ENCODE measurements around the gene TRIM26.
"Not testable (repeated sequence)": the region's sequence is repeated elsewhere in the genome, so short reads cannot be mapped to it uniquely, and the experiment has no call there.

- not testable (repeated sequence) for TF ChIP-seq CTCF (IDR thresholded peaks at IDR 0.05; ENCODE audit: poor library complexity, severe bottlenecking); EZH2 (IDR thresholded peaks at IDR 0.05; ENCODE audit: borderline replicate concordance, insufficient read depth, low read length, poor library complexity, severe bottlenecking); SMC3 (conservative IDR thresholded peaks at IDR 0.05; ENCODE audit: poor library complexity); POLR2AphosphoS5 (IDR thresholded peaks at IDR 0.05); EP300 (conservative IDR thresholded peaks at IDR 0.05; ENCODE audit: poor library complexity, severe bottlenecking); REST (IDR thresholded peaks at IDR 0.05; ENCODE audit: borderline replicate concordance); RAD21 (conservative IDR thresholded peaks at IDR 0.05); TAF1 (IDR thresholded peaks at IDR 0.05; ENCODE audit: low read depth)
Observed at GRCh38 chr6:30221395-30221794, 8.2 kb upstream of the TRIM26 start.

Measured in neural cell (in vitro differentiated cells).